A673 (cell line): ENCODE data around the gene PRAMEF2. TPM values are rescaled to one million over a fixed set of nuclear protein-coding genes. Genes with fewer than 3 reads are reported as not detected.
"Not testable (repeated sequence)": the region's sequence is repeated elsewhere in the genome, so short reads cannot be mapped to it uniquely, and the experiment has no call there.

Source experiments
- BruUV-seq: library from RNA; stranded (reverse); fragments of 400-500 nt; replicated peaks from 2 replicates; lab custom pipeline; 2021; lab: Mats Ljungman, UMichigan
- CTCF ChIA-PET: fragments of 300-600 bp; sonication (Branson Sonifier 250); formaldehyde crosslinking; loops from one replicate; lab custom pipeline; 2022; ENCODE audit warnings: antibody characterized with exemption; lab: Charles Lee
- POLR2A ChIA-PET: fragments of 300-600 bp; sonication (Branson Sonifier 250); formaldehyde crosslinking; loops from one replicate; lab custom pipeline; 2022; ENCODE audit warnings: antibody characterized with exemption; ENCODE audit not compliant: low non-redundant PET; lab: Charles Lee
- DNase-seq: peaks from one replicate; pipeline ENCODE4 v3.0.0-alpha.2; 2015; ENCODE audit warnings: low spot score
- H3K27ac ChIP-seq: fragments of 200-600 bp; sonication (generic); 2 replicates; pipeline ENCODE4 v1.5.1; 2016; ENCODE audit warnings: mixed run types, low read depth, mild to moderate bottlenecking, mixed read lengths, antibody characterized with exemption, low read length; ENCODE audit not compliant: poor library complexity, severe bottlenecking
- H3K27me3 ChIP-seq: fragments of 200-600 bp; sonication (generic); replicated peaks from 2 replicates; pipeline ENCODE4 v1.6.1; 2017; ENCODE audit warnings: mixed run types, low read depth, mild to moderate bottlenecking, mixed read lengths, antibody characterized with exemption, low read length; ENCODE audit not compliant: insufficient read depth, poor library complexity
- H3K36me3 ChIP-seq: fragments of 200-600 bp; sonication (generic); 2 replicates; pipeline ENCODE4 v1.6.1; 2016; ENCODE audit warnings: mixed run types, mild to moderate bottlenecking, mixed read lengths, antibody characterized with exemption, low read length; ENCODE audit not compliant: insufficient read depth, poor library complexity, severe bottlenecking
- H3K4me1 ChIP-seq: fragments of 200-600 bp; sonication (generic); 2 replicates; pipeline ENCODE4 v1.6.1; 2017; ENCODE audit warnings: mixed run types, mild to moderate bottlenecking, mixed read lengths, antibody characterized with exemption, low read length; ENCODE audit not compliant: insufficient read depth, poor library complexity, severe bottlenecking
- H3K4me3 ChIP-seq: fragments of 200-600 bp; sonication (generic); 2 replicates; pipeline ENCODE4 v1.5.1; 2016; ENCODE audit warnings: low read depth, mixed run types, mild to moderate bottlenecking, mixed read lengths, low read length; ENCODE audit not compliant: poor library complexity, severe bottlenecking
- H3K9me3 ChIP-seq: fragments of 200-600 bp; sonication (generic); 2 replicates; pipeline ENCODE4 v1.6.1; 2016; ENCODE audit warnings: mixed run types, low read depth, mild to moderate bottlenecking, mixed read lengths, antibody characterized with exemption, low read length; ENCODE audit not compliant: poor library complexity, severe bottlenecking
- intact Hi-C: fragments of 100-400 bp; cut with micrococcal nuclease; formaldehyde crosslinking; loops from one replicate; pipeline ENCODE4 v1.10.0; 2022; ENCODE audit not compliant: unreplicated experiment
- total RNA-seq: library from RNA; stranded (reverse); gene quantifications from 2 replicates; pipeline ENCODE4 v1.2.3, GENCODE V29; 2021

PRAMEF2 gene
- total RNA-seq, 1 experiment from 2014 or later: not detected

DNA sequence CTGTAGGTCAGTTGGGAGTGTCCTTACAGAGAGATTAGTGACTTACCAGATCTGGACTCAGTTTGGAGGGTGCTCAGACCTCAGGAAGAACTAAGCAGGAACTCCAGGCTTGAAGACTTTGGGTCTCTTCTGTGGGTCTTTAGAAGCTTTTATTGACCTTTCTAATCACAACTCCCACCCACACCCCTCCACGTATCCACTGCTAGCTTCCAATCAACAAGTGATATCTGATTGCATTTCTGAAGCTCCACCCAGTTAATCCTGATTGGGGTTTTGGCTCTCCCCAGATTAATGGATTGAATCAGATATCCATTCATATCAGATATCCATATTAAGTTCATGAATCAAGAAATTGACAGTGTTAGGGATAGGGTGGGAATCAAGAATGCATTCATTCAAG, 41.3 kb downstream of the PRAMEF2 start, which contains the start of gene PRAMEF10:
PRAMEF10 (minus strand) TSS at position 101 of the 400 bp plus-strand sequence. CDS start 2,423 bp downstream, outside the sequence.
- CTCF ChIA-PET, H3K4me1 ChIP-seq, DNase-seq, POLR2A ChIA-PET, H3K27me3 ChIP-seq, H3K36me3 ChIP-seq, H3K4me3 ChIP-seq, H3K9me3 ChIP-seq, H3K27ac ChIP-seq, BruUV-seq, intact Hi-C loops: not testable (repeated sequence)

DNA sequence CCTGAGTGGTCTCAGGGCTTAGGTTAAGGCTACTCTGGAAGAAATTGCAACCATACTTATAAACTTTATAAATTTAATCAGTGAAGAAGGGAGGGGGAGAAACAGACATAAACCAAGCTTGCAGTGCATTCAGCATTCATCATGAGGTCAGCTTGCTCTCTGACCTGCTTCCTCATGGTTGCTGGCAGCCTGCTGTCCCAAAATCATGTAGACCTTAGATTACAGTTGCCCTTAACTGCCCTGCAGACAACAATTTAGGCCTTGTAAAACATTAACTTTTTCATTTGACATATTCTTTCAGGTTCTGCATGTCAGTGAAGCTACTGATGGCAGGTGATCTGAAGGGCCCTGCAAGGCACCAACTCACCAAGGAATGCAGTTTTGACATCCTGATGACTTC, 42.3 kb downstream of the PRAMEF2 start:
- H3K9me3 ChIP-seq, CTCF ChIA-PET, H3K27me3 ChIP-seq, intact Hi-C loops, H3K4me1 ChIP-seq, DNase-seq, BruUV-seq, H3K27ac ChIP-seq, H3K36me3 ChIP-seq, POLR2A ChIA-PET, H3K4me3 ChIP-seq: not testable (repeated sequence)

DNA sequence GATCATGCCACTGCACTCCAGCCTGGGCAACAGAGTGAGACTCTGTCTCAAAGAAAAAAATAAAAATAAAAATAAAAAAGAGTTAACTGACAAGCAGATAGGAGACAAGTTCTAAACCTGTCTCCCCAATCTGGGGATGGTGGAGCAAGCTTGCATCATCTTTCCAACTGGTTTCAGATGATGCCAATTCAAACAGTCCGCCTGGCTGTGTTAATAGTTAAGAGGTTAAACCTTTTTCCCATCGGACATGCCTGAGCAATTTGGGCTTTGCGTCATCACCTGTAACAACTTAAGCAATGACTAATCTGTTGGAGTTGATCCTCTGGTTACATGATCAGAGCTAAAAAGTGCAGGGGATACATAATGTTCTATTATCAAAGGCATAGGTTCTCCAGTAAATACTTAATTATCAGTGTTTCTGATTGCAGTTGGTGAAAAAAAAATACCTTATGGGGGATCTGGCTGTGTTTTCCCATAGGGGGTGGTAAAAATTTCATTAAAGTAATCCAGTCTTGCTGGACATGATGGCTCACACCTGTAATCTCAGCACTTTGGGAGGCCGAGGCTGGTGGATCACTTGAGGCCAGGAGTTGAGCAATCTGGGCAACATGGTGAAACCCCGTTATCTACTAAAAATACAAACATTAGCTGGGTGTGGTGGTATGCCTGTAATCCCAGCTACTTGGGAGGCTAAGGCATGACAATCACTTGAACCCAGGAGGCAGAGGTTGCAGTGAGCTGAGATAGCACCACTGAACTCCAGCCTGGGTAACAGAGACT, 47.1 kb downstream of the PRAMEF2 start:
- BruUV-seq, DNase-seq, POLR2A ChIA-PET, CTCF ChIA-PET, H3K4me1 ChIP-seq, H3K4me3 ChIP-seq, H3K27ac ChIP-seq, H3K36me3 ChIP-seq, H3K27me3 ChIP-seq, intact Hi-C loops, H3K9me3 ChIP-seq: not testable (repeated sequence)

Other genes with a start within 250 kb of the PRAMEF2 start
- gene DHRS3, start 238.9 kb upstream of the PRAMEF2 start, total RNA-seq: 2.4 TPM in 2 replicates
- gene AADACL4, start 213.0 kb upstream of the PRAMEF2 start, total RNA-seq: 0.43 TPM in 1 of 2 replicates, not detected in the other
- not detected in 2 replicates for gene AADACL3, start 141.0 kb upstream of the PRAMEF2 start, total RNA-seq
- gene CFAP107, start 110.9 kb upstream of the PRAMEF2 start, total RNA-seq: not detected in 2 replicates
- not detected in 2 replicates for gene PRAMEF12, start 83.3 kb upstream of the PRAMEF2 start, total RNA-seq
- not detected in 2 replicates for gene PRAMEF1, start 65.7 kb upstream of the PRAMEF2 start, total RNA-seq
- not detected in 2 replicates for gene PRAMEF11, start 25.7 kb upstream of the PRAMEF2 start, total RNA-seq
- gene HNRNPCL1, start 8.4 kb upstream of the PRAMEF2 start, total RNA-seq: not detected in 2 replicates
- not detected in 2 replicates for gene PRAMEF4, start 29.1 kb downstream of the PRAMEF2 start, total RNA-seq
- gene PRAMEF10, start 41.2 kb downstream of the PRAMEF2 start, total RNA-seq: not detected in 2 replicates
- gene PRAMEF7, start 59.5 kb downstream of the PRAMEF2 start, total RNA-seq: not detected in 2 replicates
- gene PRAMEF6, start 90.5 kb downstream of the PRAMEF2 start, total RNA-seq: not detected in 2 replicates
- gene PRAMEF27, start 199.5 kb downstream of the PRAMEF2 start, total RNA-seq: not detected in 2 replicates
- not detected in 2 replicates for gene HNRNPCL3, start 203.7 kb downstream of the PRAMEF2 start, total RNA-seq
- not detected in 2 replicates for gene PRAMEF25, start 213.7 kb downstream of the PRAMEF2 start, total RNA-seq